Thyroid gland (tissue), 4 donors: Measurements from ENCODE around the gene CHAF1B.

Experiments
- CTCF ChIP-seq, 6 experiments: fragments of 200-600 bp in 3 of 6; fragments of 450-650 bp in 3 of 6; sonication (generic) in 3 of 6; IDR thresholded peaks; one replicate each; pipeline ENCODE4 v1.5.1; 2016 to 2019; ENCODE audit warnings: antibody characterized with exemption in 6 of 6, mild to moderate bottlenecking in 2 of 6, inconsistent platforms in 1 of 6, moderate library complexity in 1 of 6
- POLR2A ChIP-seq, 2 donors: fragments of 450-650 bp; IDR thresholded peaks; one replicate each; pipeline ENCODE4 v1.6.1; 2017; ENCODE audit warnings: antibody characterized with exemption in 2 of 2, mild to moderate bottlenecking in 2 of 2, moderate library complexity in 1 of 2

DNA sequence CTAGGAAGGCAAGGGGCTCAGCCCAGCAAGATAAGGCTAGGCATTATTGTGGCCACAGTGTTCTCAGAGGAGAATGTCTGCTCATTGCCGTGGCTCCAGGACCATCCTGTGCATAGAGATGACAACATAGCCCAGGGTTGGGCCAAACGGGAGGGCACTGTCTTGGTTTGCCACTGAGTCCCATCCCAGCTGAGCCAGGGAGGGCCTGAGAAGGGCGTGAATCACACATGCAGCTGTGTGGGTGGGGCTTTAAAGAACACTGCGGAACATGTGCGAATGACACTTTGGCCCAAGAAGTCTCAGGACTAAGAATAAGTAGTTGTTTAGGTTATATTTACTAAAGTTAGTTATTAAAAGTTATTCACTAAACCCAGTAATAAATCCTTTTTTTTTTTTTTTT lies 18.5 kb downstream of the CHAF1B start:
- TF ChIP-seq CTCF (IDR thresholded peaks at IDR 0.05) = no peak
- TF ChIP-seq POLR2A (IDR thresholded peaks at IDR 0.05) = no peak
